ENCODE data around the gene DNAAF2. TPM values are rescaled to one million over a fixed set of nuclear protein-coding genes. Genes with fewer than 3 reads are reported as not detected.

The DNAAF2 gene
- total and polyA plus RNA-seq, 2 of the 8 experiments (the other 6 are each of a cell fraction or from before 2014, with no cell fraction given) = 12.2 to 30.0 TPM

DNA sequence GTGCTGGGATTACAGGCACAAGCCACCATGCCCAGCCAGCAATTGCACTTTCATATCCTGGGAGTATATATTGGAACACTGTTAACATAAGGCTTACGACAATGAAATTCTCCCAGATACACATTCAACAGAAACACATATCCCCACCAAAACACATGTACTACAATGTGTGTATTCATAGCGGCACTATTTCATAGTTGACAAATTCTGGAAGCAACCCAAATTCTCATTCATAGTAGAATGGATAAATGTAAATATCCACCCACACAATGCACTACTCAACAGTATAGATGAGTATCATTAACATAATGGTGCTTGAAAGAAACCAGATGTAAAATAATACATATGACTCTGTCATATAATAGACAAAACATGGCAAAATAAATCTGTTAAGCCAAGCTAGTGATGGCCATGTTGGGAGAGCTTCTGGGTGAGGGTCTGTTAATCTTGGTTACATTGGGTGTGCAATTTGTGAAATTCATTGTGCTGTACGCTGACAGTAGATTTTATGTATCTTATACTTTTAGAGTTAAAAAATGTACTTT lies 2.6 kb upstream of the DNAAF2 start (continued):
- TF ChIP-seq, protein P1, sequence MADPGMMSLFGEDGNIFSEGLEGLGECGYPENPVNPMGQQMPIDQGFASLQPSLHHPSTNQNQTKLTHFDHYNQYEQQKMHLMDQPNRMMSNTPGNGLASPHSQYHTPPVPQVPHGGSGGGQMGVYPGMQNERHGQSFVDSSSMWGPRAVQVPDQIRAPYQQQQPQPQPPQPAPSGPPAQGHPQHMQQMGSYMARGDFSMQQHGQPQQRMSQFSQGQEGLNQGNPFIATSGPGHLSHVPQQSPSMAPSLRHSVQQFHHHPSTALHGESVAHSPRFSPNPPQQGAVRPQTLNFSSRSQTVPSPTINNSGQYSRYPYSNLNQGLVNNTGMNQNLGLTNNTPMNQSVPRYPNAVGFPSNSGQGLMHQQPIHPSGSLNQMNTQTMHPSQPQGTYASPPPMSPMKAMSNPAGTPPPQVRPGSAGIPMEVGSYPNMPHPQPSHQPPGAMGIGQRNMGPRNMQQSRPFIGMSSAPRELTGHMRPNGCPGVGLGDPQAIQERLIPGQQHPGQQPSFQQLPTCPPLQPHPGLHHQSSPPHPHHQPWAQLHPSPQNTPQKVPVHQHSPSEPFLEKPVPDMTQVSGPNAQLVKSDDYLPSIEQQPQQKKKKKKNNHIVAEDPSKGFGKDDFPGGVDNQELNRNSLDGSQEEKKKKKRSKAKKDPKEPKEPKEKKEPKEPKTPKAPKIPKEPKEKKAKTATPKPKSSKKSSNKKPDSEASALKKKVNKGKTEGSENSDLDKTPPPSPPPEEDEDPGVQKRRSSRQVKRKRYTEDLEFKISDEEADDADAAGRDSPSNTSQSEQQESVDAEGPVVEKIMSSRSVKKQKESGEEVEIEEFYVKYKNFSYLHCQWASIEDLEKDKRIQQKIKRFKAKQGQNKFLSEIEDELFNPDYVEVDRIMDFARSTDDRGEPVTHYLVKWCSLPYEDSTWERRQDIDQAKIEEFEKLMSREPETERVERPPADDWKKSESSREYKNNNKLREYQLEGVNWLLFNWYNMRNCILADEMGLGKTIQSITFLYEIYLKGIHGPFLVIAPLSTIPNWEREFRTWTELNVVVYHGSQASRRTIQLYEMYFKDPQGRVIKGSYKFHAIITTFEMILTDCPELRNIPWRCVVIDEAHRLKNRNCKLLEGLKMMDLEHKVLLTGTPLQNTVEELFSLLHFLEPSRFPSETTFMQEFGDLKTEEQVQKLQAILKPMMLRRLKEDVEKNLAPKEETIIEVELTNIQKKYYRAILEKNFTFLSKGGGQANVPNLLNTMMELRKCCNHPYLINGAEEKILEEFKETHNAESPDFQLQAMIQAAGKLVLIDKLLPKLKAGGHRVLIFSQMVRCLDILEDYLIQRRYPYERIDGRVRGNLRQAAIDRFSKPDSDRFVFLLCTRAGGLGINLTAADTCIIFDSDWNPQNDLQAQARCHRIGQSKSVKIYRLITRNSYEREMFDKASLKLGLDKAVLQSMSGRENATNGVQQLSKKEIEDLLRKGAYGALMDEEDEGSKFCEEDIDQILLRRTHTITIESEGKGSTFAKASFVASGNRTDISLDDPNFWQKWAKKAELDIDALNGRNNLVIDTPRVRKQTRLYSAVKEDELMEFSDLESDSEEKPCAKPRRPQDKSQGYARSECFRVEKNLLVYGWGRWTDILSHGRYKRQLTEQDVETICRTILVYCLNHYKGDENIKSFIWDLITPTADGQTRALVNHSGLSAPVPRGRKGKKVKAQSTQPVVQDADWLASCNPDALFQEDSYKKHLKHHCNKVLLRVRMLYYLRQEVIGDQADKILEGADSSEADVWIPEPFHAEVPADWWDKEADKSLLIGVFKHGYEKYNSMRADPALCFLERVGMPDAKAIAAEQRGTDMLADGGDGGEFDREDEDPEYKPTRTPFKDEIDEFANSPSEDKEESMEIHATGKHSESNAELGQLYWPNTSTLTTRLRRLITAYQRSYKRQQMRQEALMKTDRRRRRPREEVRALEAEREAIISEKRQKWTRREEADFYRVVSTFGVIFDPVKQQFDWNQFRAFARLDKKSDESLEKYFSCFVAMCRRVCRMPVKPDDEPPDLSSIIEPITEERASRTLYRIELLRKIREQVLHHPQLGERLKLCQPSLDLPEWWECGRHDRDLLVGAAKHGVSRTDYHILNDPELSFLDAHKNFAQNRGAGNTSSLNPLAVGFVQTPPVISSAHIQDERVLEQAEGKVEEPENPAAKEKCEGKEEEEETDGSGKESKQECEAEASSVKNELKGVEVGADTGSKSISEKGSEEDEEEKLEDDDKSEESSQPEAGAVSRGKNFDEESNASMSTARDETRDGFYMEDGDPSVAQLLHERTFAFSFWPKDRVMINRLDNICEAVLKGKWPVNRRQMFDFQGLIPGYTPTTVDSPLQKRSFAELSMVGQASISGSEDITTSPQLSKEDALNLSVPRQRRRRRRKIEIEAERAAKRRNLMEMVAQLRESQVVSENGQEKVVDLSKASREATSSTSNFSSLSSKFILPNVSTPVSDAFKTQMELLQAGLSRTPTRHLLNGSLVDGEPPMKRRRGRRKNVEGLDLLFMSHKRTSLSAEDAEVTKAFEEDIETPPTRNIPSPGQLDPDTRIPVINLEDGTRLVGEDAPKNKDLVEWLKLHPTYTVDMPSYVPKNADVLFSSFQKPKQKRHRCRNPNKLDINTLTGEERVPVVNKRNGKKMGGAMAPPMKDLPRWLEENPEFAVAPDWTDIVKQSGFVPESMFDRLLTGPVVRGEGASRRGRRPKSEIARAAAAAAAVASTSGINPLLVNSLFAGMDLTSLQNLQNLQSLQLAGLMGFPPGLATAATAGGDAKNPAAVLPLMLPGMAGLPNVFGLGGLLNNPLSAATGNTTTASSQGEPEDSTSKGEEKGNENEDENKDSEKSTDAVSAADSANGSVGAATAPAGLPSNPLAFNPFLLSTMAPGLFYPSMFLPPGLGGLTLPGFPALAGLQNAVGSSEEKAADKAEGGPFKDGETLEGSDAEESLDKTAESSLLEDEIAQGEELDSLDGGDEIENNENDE (IDR thresholded peaks at IDR 0.05; ENCODE audit: insufficient replicate concordance, low read length) = no peak
- TF ChIP-seq CBX5 (IDR thresholded peaks at IDR 0.05; ENCODE audit: low read depth, low read length) = no peak
- TF ChIP-seq SUZ12 (IDR thresholded peaks at IDR 0.05; ENCODE audit: low read length) = no peak
- no peak for TF ChIP-seq TEAD4 (IDR thresholded peaks at IDR 0.05; ENCODE audit: low read depth, low read length)
- TF ChIP-seq CHD1 (IDR thresholded peaks at IDR 0.05; ENCODE audit: low read depth, low read length) = no peak
- no peak for TF ChIP-seq TBP (IDR thresholded peaks at IDR 0.05; ENCODE audit: low read depth, low read length)
- no peak for TF ChIP-seq SP1 (IDR thresholded peaks at IDR 0.05; ENCODE audit: low read depth, low read length)

Data from H1 (cell line).